K562 (cell line): Measurements from ENCODE around the gene SLC39A11. TPM values are rescaled to one million over a fixed set of nuclear protein-coding genes. Genes with fewer than 3 reads are reported as not detected.

Source experiments
- ATAC-seq: fragments of 200-7000 bp; cut with Tn5 transposase; 3 replicates; pipeline ENCODE4 v1.9.1; 2020; ENCODE audit warnings: moderate library complexity
- BruUV-seq: library from RNA; stranded (reverse); fragments of 400-500 nt; replicated peaks from 2 replicates; lab custom pipeline; 2021; lab: Mats Ljungman, UMichigan
- CTCF ChIA-PET: fragments of 300-600 bp; formaldehyde crosslinking; extraction: SDS; loops from one replicate; lab custom pipeline; 2021; ENCODE audit warnings: low intra/inter-chr PET ratio; lab: Yijun Ruan, JAX
- POLR2A ChIA-PET: fragments of 300-600, 350-650 bp; sonication (Branson Sonifier 250); formaldehyde crosslinking; extraction: SDS; loops from one replicate; lab custom pipeline; 2021; ENCODE audit warnings: antibody characterized with exemption, inconsistent platforms; lab: Yijun Ruan, JAX
- DNase-seq, 4 experiments: peaks; one replicate each; pipeline versions ENCODE4 v3.0.0 to v3.0.0-alpha.2; 2011 to 2018; ENCODE audit warnings: low spot score in 3 of 4, mixed read lengths in 3 of 4; ENCODE audit errors: extremely low read depth in 1 of 4
- FAIRE-seq: peaks from 2 replicates; lab custom pipeline; 2011; peaks lifted over from hg19 to GRCh38; lab: Jason Lieb, UNC
- H2AFZ ChIP-seq: 2 replicates; pipeline ENCODE4 v1.6.0; 2011; ENCODE audit warnings: low read depth, low read length, control low read depth, inconsistent platforms
- H3K27ac ChIP-seq: fragments of 200-600 bp; 3 replicates; pipeline ENCODE4 v1.8.0; 2011; ENCODE audit warnings: low read depth, mild to moderate bottlenecking, control low read depth, inconsistent platforms, low read length, moderate library complexity, mixed read lengths; ENCODE audit errors: extremely low read depth
- H3K27me3 ChIP-seq, 2 experiments: fragments of 300-600 bp in 1 of 2; 2 replicates in 1 of 2; 3 replicates in 1 of 2; pipeline versions ENCODE4 v1.6.0 to v1.8.0; 2011; ENCODE audit warnings: inconsistent platforms in 2 of 2, low read length in 2 of 2, mild to moderate bottlenecking in 1 of 2, mixed read lengths in 1 of 2, moderate library complexity in 1 of 2; ENCODE audit not compliant: control insufficient read depth in 2 of 2, insufficient read depth in 2 of 2
- H3K36me3 ChIP-seq: fragments of 300-600 bp; 3 replicates; pipeline ENCODE4 v1.8.0; 2011; ENCODE audit warnings: mild to moderate bottlenecking, low read length, inconsistent platforms; ENCODE audit not compliant: control insufficient read depth, insufficient read depth
- H3K4me1 ChIP-seq, 2 experiments: fragments of 200-600 bp in 1 of 2; replicated peaks in 1 of 2; 2 replicates in 1 of 2; 3 replicates in 1 of 2; pipeline versions ENCODE4 v1.5.1 to v1.8.0; 2011; ENCODE audit warnings: inconsistent platforms in 2 of 2, low read length in 2 of 2, mild to moderate bottlenecking in 1 of 2, mixed read lengths in 1 of 2, moderate library complexity in 1 of 2; ENCODE audit not compliant: control insufficient read depth in 2 of 2, insufficient read depth in 2 of 2
- H3K4me2 ChIP-seq: 2 replicates; pipeline ENCODE4 v1.6.1; 2011; ENCODE audit warnings: low read length, control low read depth, inconsistent platforms, mixed read lengths; ENCODE audit not compliant: insufficient read depth
- H3K4me3 ChIP-seq: fragments of 200-600 bp; sonication (generic), shearing (Covaris generic); 2 replicates; pipeline ENCODE4 v1.5.1; 2016; ENCODE audit warnings: control low read depth, inconsistent platforms
- H3K79me2 ChIP-seq: fragments of 200-600 bp; 3 replicates; pipeline ENCODE4 v1.8.0; 2011; ENCODE audit warnings: low read length, inconsistent platforms; ENCODE audit not compliant: control insufficient read depth, insufficient read depth
- H3K9ac ChIP-seq, 2 experiments: 2 replicates each; pipeline versions ENCODE4 v1.6.0 to v1.6.1; 2011; ENCODE audit warnings: low read depth in 2 of 2, low read length in 2 of 2, control low read depth in 1 of 2, inconsistent platforms in 1 of 2, mild to moderate bottlenecking in 1 of 2, mixed read lengths in 1 of 2; ENCODE audit not compliant: insufficient read depth in 1 of 2
- H3K9me1 ChIP-seq: one replicate; pipeline ENCODE4 v1.6.0; 2011; ENCODE audit warnings: inconsistent platforms, mild to moderate bottlenecking, low read length, moderate library complexity; ENCODE audit not compliant: control insufficient read depth, insufficient read depth
- H3K9me3 ChIP-seq: replicated peaks from 2 replicates; pipeline ENCODE4 v1.5.1; 2011; ENCODE audit warnings: low read depth, low read length, inconsistent platforms; ENCODE audit not compliant: control insufficient read depth, insufficient read depth
- H4K20me1 ChIP-seq: replicated peaks from 2 replicates; pipeline ENCODE4 v1.6.1; 2011; ENCODE audit warnings: low read length, inconsistent platforms, mixed read lengths; ENCODE audit not compliant: control insufficient read depth, insufficient read depth
- CBFA2T3 ChIP-seq: fragments of 450-650 bp; IDR thresholded peaks from 2 replicates; pipeline ENCODE4 v1.6.1; 2017
- FOXK1 ChIP-seq: sonication (generic); formaldehyde crosslinking; IDR thresholded peaks from 2 replicates; pipeline ENCODE4 v1.8.0; 2022; ENCODE audit warnings: missing genetic modification reagents, mild to moderate bottlenecking, borderline replicate concordance
- GATAD2A ChIP-seq: fragments of 450-650 bp; IDR thresholded peaks from 2 replicates; pipeline ENCODE4 v1.6.1; 2017
- GTF2A2 ChIP-seq: IDR thresholded peaks from 2 replicates; pipeline ENCODE4 v1.6.1; 2016; ENCODE audit warnings: mild to moderate bottlenecking, missing genetic modification characterization, missing compliant biosample characterization
- MCM5 ChIP-seq: fragments of 450-650 bp; IDR thresholded peaks from 2 replicates; pipeline ENCODE4 v1.6.1; 2016; ENCODE audit warnings: low read depth
- MECOM ChIP-seq: fragments of 250-450 bp; sonication (Bioruptor Pico); IDR thresholded peaks from 2 replicates; pipeline ENCODE4 v1.8.0; 2022; ENCODE audit warnings: inconsistent platforms
- MLLT1 ChIP-seq, 2 experiments: fragments of 450-650 bp; IDR thresholded peaks; 2 replicates each; pipeline ENCODE4 v1.6.1; 2016
- NCOA1 ChIP-seq: fragments of 450-650 bp; IDR thresholded peaks from 2 replicates; pipeline ENCODE4 v1.6.1; 2016; ENCODE audit warnings: low read depth
- RFX1 ChIP-seq: fragments of 450-650 bp; IDR thresholded peaks from 2 replicates; pipeline ENCODE4 v1.6.1; 2016; ENCODE audit warnings: mild to moderate bottlenecking, moderate library complexity
- RREB1 ChIP-seq: fragments of 250-450 bp; sonication (Bioruptor Pico); IDR thresholded peaks from 2 replicates; pipeline ENCODE4 v1.4.0; 2020
- SUPT5H ChIP-seq: fragments of 450-650 bp; IDR thresholded peaks from 2 replicates; pipeline ENCODE4 v1.6.1; 2016
- TAF1 ChIP-seq: IDR thresholded peaks from 2 replicates; pipeline ENCODE4 v1.6.1; 2011; ENCODE audit warnings: mild to moderate bottlenecking, low read length, moderate library complexity; ENCODE audit not compliant: insufficient read depth, control insufficient read depth, severe bottlenecking; ENCODE audit errors: extremely low read depth
- TOE1 ChIP-seq, 2 experiments: fragments of 450-650 bp in 1 of 2; sonication (generic) in 1 of 2; formaldehyde crosslinking in 1 of 2; IDR thresholded peaks; 2 replicates each; pipeline versions ENCODE4 v1.7.1 to v1.8.0; 2016 to 2022; ENCODE audit warnings: borderline replicate concordance in 2 of 2, mild to moderate bottlenecking in 2 of 2, antibody characterized with exemption in 1 of 2, inconsistent platforms in 1 of 2, low read depth in 1 of 2, missing genetic modification reagents in 1 of 2, moderate library complexity in 1 of 2
- ZBTB33 ChIP-seq: sonication (generic); formaldehyde crosslinking; IDR thresholded peaks from 2 replicates; pipeline ENCODE4 v1.8.1; 2023; ENCODE audit warnings: mild to moderate bottlenecking, missing genetic modification reagents
- ZNF197 ChIP-seq: fragments of 200-800 bp; sonication (Bioruptor generic); IDR thresholded peaks from 2 replicates; pipeline ENCODE4 v1.6.1; 2016; ENCODE audit warnings: low read depth, missing genetic modification characterization, missing compliant biosample characterization
- ZNF316 ChIP-seq: fragments of 450-650 bp; IDR thresholded peaks from 2 replicates; pipeline ENCODE4 v1.6.1; 2016
- WGBS: fragments of 100-300 bp; shearing (Covaris generic); methylation state at CpG from one replicate; pipeline ENCODE4 v1.1.6; 2016; ENCODE audit warnings: low coverage, mixed read lengths; ENCODE audit not compliant: insufficient coverage; ENCODE audit errors: missing lambda C conversion rate; 5-methylcytosine and 5-hydroxymethylcytosine counted together
- in situ Hi-C: fragments of 300-500 bp; cut with MboI; formaldehyde crosslinking; loops from 4 replicates; pipeline ENCODE4 v1.15.0; 2018; ENCODE audit warnings: inconsistent platforms, mixed read lengths
- intact Hi-C: fragments of 100-400 bp; cut with micrococcal nuclease; formaldehyde crosslinking; loops from 2 replicates; pipeline ENCODE4 v1.14.2; 2022
- polyA plus RNA-seq, 8 experiments: library from polyadenylated mRNA; depleted of rRNA in 4 of 8; stranded (reverse) in 5 of 8; unstranded in 3 of 8; fragments of >200 nt; fragmentation: Nextera tagmentation in 2 of 8; fragmentation: Illumina TruSeq in 1 of 8; extraction: Ambion mirVana in 2 of 8; extraction: Trizol in 1 of 8; gene quantifications; 2 replicates each; pipeline versions ENCODE4 v1.2.1 to v1.2.3, GENCODE V29; 2011 to 2014; ENCODE audit warnings: inconsistent platforms in 1 of 8, missing spikeins in 1 of 8
- total RNA-seq, 7 experiments: library from RNA; depleted of rRNA in 6 of 7; stranded (reverse); fragments of >200 nt in 6 of 7; fragmentation: Illumina TruSeq in 2 of 7; extraction: Trizol in 2 of 7; gene quantifications; 2 replicates each; pipeline versions ENCODE4 v1.2.1 to v1.2.3, GENCODE V29; 2011 to 2021; ENCODE audit warnings: low replicate concordance in 1 of 7

SLC39A11 gene
- total and polyA plus RNA-seq, 9 of the 15 experiments (the other 6 are each of a cell fraction or from before 2014, with no cell fraction given): 10.5 to 26.4 (median 13.4) TPM

- ChIA-PET CTCF (no interaction called here), POLR2A (interaction anchor here (0.8 to 1.2 kb wide), 2 partner anchors 9 to 261 kb away, joined by 3 read pairs; no protein-coding TSS in a partner anchor)
- BruUV-seq: no TSS peak
- no peak overlapping the region for H3K4me3 ChIP-seq
- H3K4me2 ChIP-seq: no peak overlapping the region
- no peak overlapping the region for H3K9ac ChIP-seq
- H3K4me1 ChIP-seq: no peaks in the 10 kb centered on the region
- H3K9me1 ChIP-seq: no peaks in the 10 kb centered on the region
- H3K36me3 ChIP-seq: no peaks in the 10 kb centered on the region
- H3K9me3 ChIP-seq: no peaks in the 10 kb centered on the region
- no peak overlapping the region for H3K27ac ChIP-seq
- no peak for FAIRE-seq
- no peak overlapping the region for H2AFZ ChIP-seq
- in situ Hi-C loops: no loop called here
- no peak for DNase-seq
- no peaks in the 10 kb centered on the region for H4K20me1 ChIP-seq
- H3K79me2 ChIP-seq: no peaks in the 10 kb centered on the region
- H3K27me3 ChIP-seq: no peaks in the 10 kb centered on the region
- ATAC-seq: no peak
- 38% methylated on average over 3 of the region's 3 CpGs for WGBS
- intact Hi-C loops: no loop called here
- TF ChIP-seq MLLT1 (IDR thresholded peaks at IDR 0.05): no peak
- no peak for TF ChIP-seq CBFA2T3
- TF ChIP-seq TAF1: no peak
- no peak for TF ChIP-seq FOXK1
- TF ChIP-seq RFX1: no peak
- no peak for TF ChIP-seq MCM5
- TF ChIP-seq GTF2A2 (tag): no peak
- TF ChIP-seq TOE1 (IDR thresholded peaks at IDR 0.05; ENCODE audit: borderline replicate concordance): no peak
- TF ChIP-seq TOE1 (CRISPR knock-in tag; IDR thresholded peaks at IDR 0.05; ENCODE audit: borderline replicate concordance, low read depth): no peak
- no peak for TF ChIP-seq ZNF316
- TF ChIP-seq ZNF197 (CRISPR knock-in tag): no peak
- no peak for TF ChIP-seq ZBTB33 (CRISPR knock-in tag)
- TF ChIP-seq MECOM (CRISPR knock-in tag): no peak
- TF ChIP-seq SUPT5H: no peak
- no peak for TF ChIP-seq RREB1 (CRISPR knock-in tag)
- TF ChIP-seq GATAD2A: no peak
- no peak for TF ChIP-seq NCOA1
Observed at GRCh38 chr17:72962106-72962505, 130.4 kb downstream of the SLC39A11 start.
